ENCODE data around the gene PSEN2. TPM values are rescaled to one million over a fixed set of nuclear protein-coding genes. Genes with fewer than 3 reads are reported as not detected.

PSEN2 gene
- total RNA-seq, 1 experiment from 2014 or later, result 24.2 TPM

- H3K9me3 Mint-ChIP-seq (ENCODE audit: low read depth, unreplicated experiment), result no peaks in the 10 kb centered on the region
- CTCF ChIA-PET, result no interaction called here
- no peak for DNase-seq
- no peaks in the 10 kb centered on the region for H3K27me3 Mint-ChIP-seq (ENCODE audit: unreplicated experiment)
- TF ChIP-seq CTCF (IDR thresholded peaks at IDR 0.05; ENCODE audit: unreplicated experiment), result no peak
- H3K4me3 Mint-ChIP-seq (ENCODE audit: low read depth, unreplicated experiment), result no peak overlapping the region
- BruUV-seq (replicated peaks), result no TSS peak
- intact Hi-C loops (cut with micrococcal nuclease; ENCODE audit: unreplicated experiment), result no loop called here
- peaks cover 15% of the 10 kb centered on the region for H3K36me3 Mint-ChIP-seq (ENCODE audit: insufficient read depth, unreplicated experiment)
- H3K27ac Mint-ChIP-seq (ENCODE audit: unreplicated experiment), result no peak overlapping the region
- no peaks in the 10 kb centered on the region for H3K4me1 Mint-ChIP-seq (ENCODE audit: low read depth, unreplicated experiment)
These were observed 20.1 kb downstream of the PSEN2 start for GRCh38 chr1:226890331-226891108.

DNA sequence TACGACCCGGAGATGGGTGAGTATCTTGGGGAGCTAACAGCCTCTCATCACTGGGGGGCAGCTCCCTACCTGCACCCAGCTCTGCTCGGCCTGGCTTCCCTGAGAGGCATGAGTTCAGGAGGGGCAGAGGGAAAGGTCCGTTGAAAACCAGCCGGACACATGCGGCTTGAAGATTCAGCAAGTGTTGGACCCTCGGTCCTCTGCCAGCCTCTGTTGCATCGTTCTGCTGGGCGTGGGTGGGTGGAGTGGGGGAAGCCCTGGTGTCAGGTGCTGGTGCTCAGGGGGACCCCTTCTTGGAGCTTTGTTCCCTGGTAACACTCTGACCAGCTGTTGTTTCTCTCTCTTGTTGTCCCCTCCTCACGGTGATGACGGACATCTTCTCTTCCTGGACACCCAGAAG is 20.9 kb downstream of the PSEN2 start:
- CTCF ChIA-PET, result no interaction called here
- no peaks in the 10 kb centered on the region for H3K9me3 Mint-ChIP-seq (ENCODE audit: low read depth, unreplicated experiment)
- no peak for TF ChIP-seq CTCF (IDR thresholded peaks at IDR 0.05; ENCODE audit: unreplicated experiment)
- BruUV-seq (replicated peaks), result no TSS peak
- H3K36me3 Mint-ChIP-seq (ENCODE audit: insufficient read depth, unreplicated experiment), result peaks cover 13% of the 10 kb centered on the region
- intact Hi-C loops (cut with micrococcal nuclease; ENCODE audit: unreplicated experiment), result no loop called here
- H3K4me1 Mint-ChIP-seq (ENCODE audit: low read depth, unreplicated experiment), result no peaks in the 10 kb centered on the region
- no peak overlapping the region for H3K4me3 Mint-ChIP-seq (ENCODE audit: low read depth, unreplicated experiment)
- H3K27ac Mint-ChIP-seq (ENCODE audit: unreplicated experiment), result no peak overlapping the region
- no peak for DNase-seq
- H3K27me3 Mint-ChIP-seq (ENCODE audit: unreplicated experiment), result no peaks in the 10 kb centered on the region

DNA sequence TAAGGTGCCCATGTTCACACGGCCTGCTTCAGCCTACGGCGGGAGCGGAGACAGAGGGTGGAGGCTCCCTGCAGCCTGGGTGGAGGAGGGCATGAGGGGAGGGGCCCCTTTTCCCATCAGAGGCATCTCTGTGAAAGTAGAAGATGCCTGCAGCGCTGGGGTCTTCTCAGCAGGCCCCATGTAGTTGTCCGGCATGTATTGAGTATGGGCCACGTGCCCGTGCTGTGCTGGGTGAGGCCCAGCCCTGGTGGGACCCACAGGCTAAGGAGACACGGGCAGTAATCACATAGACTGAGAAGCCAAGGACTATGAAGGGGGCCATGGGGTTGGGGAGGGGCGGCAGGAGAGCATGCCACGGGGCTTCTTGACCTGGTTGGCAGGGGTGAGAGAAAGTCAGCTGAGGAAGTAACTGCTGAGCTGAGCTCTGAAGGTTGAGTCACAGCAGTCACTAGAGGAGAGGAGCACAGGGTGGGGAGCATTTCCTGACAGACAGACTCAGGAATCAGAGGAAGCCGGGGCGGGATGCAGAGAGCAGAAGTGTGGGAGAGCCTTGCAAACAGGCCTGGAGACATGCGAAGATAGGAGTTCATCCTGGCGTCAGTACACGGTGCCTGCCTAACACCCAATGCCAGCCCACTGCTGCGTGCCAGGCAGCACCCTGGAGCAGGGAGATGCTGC is 21.6 kb downstream of the PSEN2 start:
- no peak overlapping the region for H3K27ac Mint-ChIP-seq (ENCODE audit: unreplicated experiment)
- CTCF ChIA-PET, result no interaction called here
- intact Hi-C loops (cut with micrococcal nuclease; ENCODE audit: unreplicated experiment), result no loop called here
- H3K4me3 Mint-ChIP-seq (ENCODE audit: low read depth, unreplicated experiment), result no peak overlapping the region
- no TSS peak for BruUV-seq (replicated peaks)
- no peaks in the 10 kb centered on the region for H3K4me1 Mint-ChIP-seq (ENCODE audit: low read depth, unreplicated experiment)
- H3K9me3 Mint-ChIP-seq (ENCODE audit: low read depth, unreplicated experiment), result no peaks in the 10 kb centered on the region
- no peak for DNase-seq
- H3K36me3 Mint-ChIP-seq (ENCODE audit: insufficient read depth, unreplicated experiment), result peaks cover 13% of the 10 kb centered on the region
- TF ChIP-seq CTCF (IDR thresholded peaks at IDR 0.05; ENCODE audit: unreplicated experiment), result no peak
- H3K27me3 Mint-ChIP-seq (ENCODE audit: unreplicated experiment), result no peaks in the 10 kb centered on the region

DNA sequence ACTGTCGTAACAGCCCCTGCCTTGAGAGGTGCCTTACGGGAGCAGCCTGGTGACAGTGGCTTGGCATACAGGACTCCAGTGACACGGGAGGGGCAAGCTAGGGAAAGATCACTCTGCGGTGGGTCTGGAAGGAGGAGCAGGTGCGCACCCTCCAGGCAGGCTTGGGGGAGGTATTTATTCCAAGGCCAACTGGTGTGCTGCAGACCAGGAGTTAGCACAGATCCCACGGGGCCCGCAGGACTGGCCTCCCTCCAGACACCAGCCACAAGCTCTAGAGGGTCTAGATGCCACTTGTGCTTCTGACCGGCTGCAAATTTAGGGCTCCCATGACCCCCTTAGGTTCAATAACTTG is 22.1 kb downstream of the PSEN2 start:
- intact Hi-C loops (cut with micrococcal nuclease; ENCODE audit: unreplicated experiment), result no loop called here
- no peak overlapping the region for H3K4me3 Mint-ChIP-seq (ENCODE audit: low read depth, unreplicated experiment)
- CTCF ChIA-PET, result no interaction called here

More for the DNA sequence above, 22.1 kb downstream of the PSEN2 start:
- no peak overlapping the region for H3K27ac Mint-ChIP-seq (ENCODE audit: unreplicated experiment)
- BruUV-seq (replicated peaks), result no TSS peak
- H3K36me3 Mint-ChIP-seq (ENCODE audit: insufficient read depth, unreplicated experiment), result peaks cover 16% of the 10 kb centered on the region
- DNase-seq, result no peak
- H3K9me3 Mint-ChIP-seq (ENCODE audit: low read depth, unreplicated experiment), result no peaks in the 10 kb centered on the region
- no peaks in the 10 kb centered on the region for H3K4me1 Mint-ChIP-seq (ENCODE audit: low read depth, unreplicated experiment)
- no peaks in the 10 kb centered on the region for H3K27me3 Mint-ChIP-seq (ENCODE audit: unreplicated experiment)
- TF ChIP-seq CTCF (IDR thresholded peaks at IDR 0.05; ENCODE audit: unreplicated experiment), result no peak

Measured in Calu3 (cell line).